Vein endothelial cell (primary cell): Measurements from ENCODE around the gene OR2M4. TPM values are rescaled to one million over a fixed set of nuclear protein-coding genes. Genes with fewer than 3 reads are reported as not detected.

ENCODE experiments used
- total RNA-seq: library from RNA; depleted of rRNA; stranded (reverse); fragments of >200 nt; gene quantifications from 2 replicates; pipeline ENCODE4 v1.2.3, GENCODE V29; 2012

OR2M4 gene, protein sequence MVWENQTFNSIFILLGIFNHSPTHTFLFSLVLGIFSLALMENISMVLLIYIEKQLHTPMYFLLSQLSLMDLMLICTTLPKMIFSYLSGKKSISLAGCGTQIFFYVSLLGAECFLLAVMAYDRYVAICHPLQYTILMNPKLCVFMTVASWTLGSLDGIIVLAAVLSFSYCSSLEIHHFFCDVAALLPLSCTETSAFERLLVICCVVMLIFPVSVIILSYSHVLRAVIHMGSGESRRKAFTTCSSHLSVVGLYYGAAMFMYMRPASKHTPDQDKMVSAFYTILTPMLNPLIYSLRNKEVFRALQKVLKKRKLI
- total RNA-seq, result not detected in 2 replicates

GRCh38 chr1:248231117-248231516 lies at the start of gene OR2M4:
OR2M4 (plus strand) TSS chr1:248231417; CDS start chr1:248238929, 7,512 bp downstream.

DNA sequence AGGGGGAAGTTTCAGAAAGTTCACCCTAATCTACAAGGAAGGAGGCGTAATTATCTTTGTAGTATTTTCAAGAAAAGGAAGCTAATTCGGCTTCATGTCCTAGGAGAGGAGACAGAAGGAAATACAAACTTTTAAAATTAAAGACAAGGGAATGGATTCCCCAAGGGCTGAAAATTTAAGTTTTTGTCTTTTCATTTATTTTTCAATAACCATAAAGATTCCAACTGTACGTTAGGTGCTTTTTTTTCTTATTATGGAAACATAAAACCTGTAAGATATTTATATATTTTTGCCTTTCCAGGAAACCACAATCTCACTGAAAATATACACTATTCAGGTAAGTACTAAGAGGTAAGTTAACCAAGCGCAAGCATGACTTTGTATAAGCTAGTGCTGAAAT lies 34.3 kb upstream of the OR2M4 start, which contains the start of gene OR2M3:
TSS of gene OR2M3 (plus strand) at position 301 of the 400 bp plus-strand sequence. CDS start 5,803 bp downstream, outside the sequence.

DNA sequence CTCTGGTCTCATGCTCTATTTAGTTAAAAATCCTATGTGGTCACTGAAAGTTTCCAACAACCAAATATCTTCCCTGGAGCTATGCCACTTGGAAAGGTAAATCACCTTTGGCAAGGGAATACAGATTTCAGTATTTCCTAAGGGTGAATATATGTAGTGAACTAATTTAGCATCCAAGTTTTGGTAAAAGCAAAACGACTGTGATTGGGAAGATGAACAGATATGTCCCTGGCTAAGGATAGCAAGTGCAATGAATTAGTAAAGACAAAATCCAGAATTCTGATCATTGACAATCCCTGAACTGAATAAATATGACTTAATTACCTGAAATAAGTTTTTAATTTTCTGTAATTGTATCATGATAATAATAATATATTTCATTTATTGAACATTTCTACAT lies 46.7 kb downstream of the OR2M4 start, which contains the start of gene OR2T33:
TSS of gene OR2T33 (minus strand) at position 101 of the 400 bp plus-strand sequence. CDS start 4,162 bp downstream, outside the sequence.

Other genes starting within 250 kb of the OR2M4 start
- gene OR2L5, start 217.8 kb upstream of the OR2M4 start, total RNA-seq, result not detected in 2 replicates
- gene OR2L2, start 201.3 kb upstream of the OR2M4 start, total RNA-seq, result under 0.01 TPM in 1 of 2 replicates, not detected in the other
- not detected in 2 replicates for gene OR2L3, start 184.6 kb upstream of the OR2M4 start, total RNA-seq
- gene OR2L13, start 136.2 kb upstream of the OR2M4 start, total RNA-seq, result not detected in 2 replicates
- not detected in 2 replicates for gene OR2M5, start 86.3 kb upstream of the OR2M4 start, total RNA-seq
- not detected in 2 replicates for gene OR2M2, start 56.6 kb upstream of the OR2M4 start, total RNA-seq
- gene OR2M3, start 34.2 kb upstream of the OR2M4 start, total RNA-seq, result not detected in 2 replicates
- gene OR2T33, start 46.6 kb downstream of the OR2M4 start, total RNA-seq, result not detected in 2 replicates
- not detected in 2 replicates for gene OR2T12, start 72.0 kb downstream of the OR2M4 start, total RNA-seq
- gene OR2M7, start 93.2 kb downstream of the OR2M4 start, total RNA-seq, result not detected in 2 replicates
- gene OR14C36, start 117.4 kb downstream of the OR2M4 start, total RNA-seq, result not detected in 2 replicates
- gene OR2T4, start 130.2 kb downstream of the OR2M4 start, total RNA-seq, result not detected in 2 replicates
- gene OR2T6, start 144.3 kb downstream of the OR2M4 start, total RNA-seq, result not detected in 2 replicates
- gene OR2T1, start 171.6 kb downstream of the OR2M4 start, total RNA-seq, result not detected in 2 replicates
- not detected in 2 replicates for gene OR2T2, start 214.2 kb downstream of the OR2M4 start, total RNA-seq
- gene OR2T3, start 241.9 kb downstream of the OR2M4 start, total RNA-seq, result not detected in 2 replicates